SKM-1 treated with dmso at 0.1 percent for 144 hours (cell line): Measurements from ENCODE around the gene MID1.

ENCODE experiments used
- DNase-seq: peaks from one replicate; lab custom pipeline; 2025; ENCODE audit not compliant: unreplicated experiment; lab: John Stamatoyannopoulos, UW

Gene MID1, protein sequence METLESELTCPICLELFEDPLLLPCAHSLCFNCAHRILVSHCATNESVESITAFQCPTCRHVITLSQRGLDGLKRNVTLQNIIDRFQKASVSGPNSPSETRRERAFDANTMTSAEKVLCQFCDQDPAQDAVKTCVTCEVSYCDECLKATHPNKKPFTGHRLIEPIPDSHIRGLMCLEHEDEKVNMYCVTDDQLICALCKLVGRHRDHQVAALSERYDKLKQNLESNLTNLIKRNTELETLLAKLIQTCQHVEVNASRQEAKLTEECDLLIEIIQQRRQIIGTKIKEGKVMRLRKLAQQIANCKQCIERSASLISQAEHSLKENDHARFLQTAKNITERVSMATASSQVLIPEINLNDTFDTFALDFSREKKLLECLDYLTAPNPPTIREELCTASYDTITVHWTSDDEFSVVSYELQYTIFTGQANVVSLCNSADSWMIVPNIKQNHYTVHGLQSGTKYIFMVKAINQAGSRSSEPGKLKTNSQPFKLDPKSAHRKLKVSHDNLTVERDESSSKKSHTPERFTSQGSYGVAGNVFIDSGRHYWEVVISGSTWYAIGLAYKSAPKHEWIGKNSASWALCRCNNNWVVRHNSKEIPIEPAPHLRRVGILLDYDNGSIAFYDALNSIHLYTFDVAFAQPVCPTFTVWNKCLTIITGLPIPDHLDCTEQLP

DNA sequence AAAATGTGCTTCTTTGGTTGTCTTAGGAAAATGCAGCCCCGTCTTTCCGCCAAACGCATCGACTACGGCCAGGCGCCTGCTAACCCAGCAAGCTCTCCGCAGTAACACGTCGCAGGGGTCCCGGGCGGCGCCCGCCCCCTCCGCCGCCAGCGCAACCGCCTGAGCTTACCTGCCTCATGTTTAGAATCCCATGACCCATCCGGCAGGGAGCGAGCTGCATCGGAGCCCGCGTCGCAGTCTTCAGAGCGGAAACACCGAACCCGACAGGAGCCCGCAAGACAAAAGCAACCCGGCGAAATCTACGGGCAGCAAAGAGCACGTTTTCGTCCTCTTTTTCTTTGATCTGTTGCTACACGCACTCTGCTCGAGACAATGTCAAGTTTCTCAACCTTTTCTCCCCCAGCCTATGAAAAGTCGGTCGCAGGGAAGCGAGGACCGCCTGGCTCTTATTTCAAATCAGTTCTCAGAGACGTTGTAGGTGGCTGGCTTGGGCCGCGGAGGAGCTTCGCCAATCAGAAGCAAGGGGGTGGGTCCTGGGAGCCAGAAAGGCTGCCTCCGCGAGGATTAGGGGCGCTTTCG, at the start of gene MID1:
TSS of gene MID1 (minus strand) at position 465 of the 579 bp plus-strand sequence. CDS start 53,038 bp downstream, outside the sequence.
- no peak for DNase-seq

DNA sequence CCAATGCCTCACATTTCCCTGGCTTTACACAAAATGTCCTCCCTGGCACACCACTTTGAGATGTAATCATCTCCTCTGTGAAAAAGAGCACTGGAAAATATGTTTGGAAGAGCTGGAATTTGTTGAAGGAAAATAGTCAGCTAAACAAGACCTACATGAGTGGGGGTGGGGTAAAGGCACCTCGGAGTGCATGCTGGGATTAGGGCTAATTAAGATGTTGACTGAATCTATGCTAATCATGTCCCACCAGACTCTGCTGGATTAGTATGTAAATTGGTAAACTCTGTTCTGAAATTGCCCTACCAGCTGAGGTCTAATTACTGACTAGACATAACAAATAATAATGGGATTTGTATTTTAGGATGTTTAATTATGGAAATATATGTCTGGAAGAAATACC, 46.8 kb upstream of the MID1 start:
- DNase-seq = no peak

DNA sequence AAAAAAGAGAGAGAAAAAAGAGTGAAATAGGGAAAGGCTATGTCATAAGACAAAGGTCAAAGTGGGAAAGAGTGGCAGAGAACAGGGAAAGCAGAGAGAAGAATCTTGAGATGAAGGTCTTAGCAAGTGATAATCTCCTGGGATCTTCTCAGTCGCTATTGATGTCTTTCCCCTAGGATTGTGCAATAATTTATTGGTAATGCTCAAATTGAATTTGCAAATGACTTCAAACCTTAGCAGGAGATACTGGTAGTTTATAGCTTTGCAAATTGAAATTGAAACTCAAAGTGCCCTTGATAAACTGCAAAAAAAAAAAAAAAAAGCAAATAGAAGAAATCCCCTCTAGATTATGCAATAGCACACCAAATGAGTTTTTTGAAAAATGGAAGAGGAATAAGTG, 45.7 kb upstream of the MID1 start:
- no peak for DNase-seq

DNA sequence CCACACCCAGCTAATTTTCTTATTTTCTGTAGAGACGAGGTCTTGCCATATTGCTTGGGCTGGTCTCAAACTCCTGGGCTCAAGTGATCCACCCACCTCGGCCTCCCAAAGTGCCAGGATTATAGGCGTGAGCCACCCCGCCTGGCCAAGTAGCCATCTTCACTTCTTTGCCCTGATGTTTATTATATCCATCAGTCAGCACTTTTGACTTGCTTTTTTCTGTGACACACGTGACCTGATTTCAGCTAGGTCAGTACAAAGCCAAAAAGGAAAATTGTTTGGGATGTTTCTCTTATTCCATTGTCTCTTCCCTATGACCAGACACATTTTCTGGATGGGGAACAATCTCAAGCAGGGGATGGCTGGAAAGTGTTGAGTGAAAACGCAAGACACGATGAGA, 45.3 kb upstream of the MID1 start:
- DNase-seq = no peak

DNA sequence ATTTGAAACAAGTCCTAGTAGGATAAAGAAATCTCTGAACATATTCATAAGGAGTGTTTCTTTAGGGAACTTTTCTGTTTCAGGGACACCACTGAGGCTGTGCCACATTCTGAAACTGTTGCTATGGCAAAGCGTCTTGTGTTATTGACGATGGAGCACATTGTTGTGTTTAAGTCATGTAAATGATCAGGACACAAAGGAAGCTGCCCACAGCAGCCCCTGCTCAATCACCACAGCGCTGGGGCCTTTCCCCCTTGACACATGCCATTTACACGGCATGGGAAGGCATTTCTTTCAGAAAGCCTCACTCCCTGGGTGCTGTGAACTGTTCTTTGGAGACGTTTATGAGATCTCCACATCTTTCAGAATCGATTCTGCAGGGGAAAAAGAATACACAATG, 39.8 kb upstream of the MID1 start:
- no peak for DNase-seq

DNA sequence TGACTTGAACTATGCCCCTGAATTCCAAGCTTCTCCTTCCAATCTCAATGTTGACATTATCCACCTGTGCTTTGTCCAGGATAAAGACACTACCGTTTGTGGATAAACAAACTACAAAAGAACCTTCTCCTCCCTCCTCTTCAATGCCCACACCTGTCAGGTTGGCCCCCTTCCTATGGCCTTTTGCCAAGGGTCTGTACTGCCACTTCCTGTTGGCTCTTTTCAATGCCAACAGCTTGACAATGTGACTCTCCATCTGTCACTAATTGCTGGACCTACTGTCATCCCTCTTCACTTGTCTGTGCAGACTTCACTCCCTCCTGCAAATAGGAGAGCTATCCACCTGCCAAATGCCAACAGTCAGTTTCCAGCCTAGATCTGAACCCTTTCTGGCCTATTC, 35.8 kb upstream of the MID1 start:
- DNase-seq = no peak

DNA sequence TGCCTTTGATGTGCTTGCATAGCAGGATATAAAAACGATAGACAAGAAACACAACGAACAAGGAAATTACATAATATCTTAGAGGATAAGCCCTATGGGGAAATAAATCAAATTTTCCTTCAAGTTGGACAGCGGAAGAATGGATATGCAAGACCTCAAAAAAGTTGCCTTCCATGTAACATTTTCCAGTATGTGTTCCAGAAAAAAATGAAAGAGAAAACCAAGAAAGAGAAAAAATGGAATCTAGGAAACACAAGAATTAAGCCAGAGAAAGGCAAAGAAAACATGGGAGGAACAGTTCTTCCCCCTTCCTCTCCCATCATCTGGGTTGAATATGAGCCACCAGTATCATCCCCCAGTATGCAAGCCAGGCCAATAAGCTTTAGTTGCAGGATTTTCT, 34.6 kb upstream of the MID1 start:
- DNase-seq = no peak

DNA sequence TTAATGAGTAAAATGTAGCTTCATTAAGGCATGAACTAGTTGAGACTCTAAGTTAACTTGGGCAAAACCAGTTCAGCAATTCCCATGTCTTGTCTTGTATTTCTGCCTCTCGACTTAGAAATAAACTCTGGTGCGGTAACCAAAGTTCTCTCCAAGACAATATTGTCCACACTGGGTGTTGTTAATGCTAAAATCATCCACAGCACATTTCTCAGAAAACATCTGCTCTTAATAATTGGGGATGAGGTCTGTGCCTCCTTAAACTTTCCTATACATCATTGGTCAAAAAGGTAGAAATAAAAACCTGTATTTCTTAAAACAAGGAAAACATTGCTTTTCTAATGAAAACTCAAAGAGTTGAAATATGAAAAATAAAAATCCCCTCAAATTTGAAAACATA, 32.9 kb upstream of the MID1 start:
- no peak for DNase-seq

DNA sequence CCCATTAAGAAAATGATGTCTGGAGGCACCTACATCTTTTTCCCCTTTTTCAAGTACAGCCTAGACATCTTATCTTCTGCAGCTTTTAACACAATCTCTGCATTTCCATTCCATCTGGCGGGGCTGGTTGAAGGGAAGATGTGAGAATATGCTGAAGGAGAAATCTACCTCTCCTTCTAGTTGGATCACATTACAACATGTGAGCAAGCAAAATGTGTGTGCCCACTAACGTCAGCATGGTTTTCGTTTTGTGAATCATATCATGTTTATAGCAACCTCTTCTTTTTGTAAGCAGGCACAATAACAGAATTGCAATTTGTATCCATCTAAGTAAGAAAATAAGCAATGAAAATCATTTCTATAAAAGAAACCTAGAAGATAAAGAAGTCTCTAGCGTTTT, 28.9 kb upstream of the MID1 start:
- DNase-seq = no peak

DNA sequence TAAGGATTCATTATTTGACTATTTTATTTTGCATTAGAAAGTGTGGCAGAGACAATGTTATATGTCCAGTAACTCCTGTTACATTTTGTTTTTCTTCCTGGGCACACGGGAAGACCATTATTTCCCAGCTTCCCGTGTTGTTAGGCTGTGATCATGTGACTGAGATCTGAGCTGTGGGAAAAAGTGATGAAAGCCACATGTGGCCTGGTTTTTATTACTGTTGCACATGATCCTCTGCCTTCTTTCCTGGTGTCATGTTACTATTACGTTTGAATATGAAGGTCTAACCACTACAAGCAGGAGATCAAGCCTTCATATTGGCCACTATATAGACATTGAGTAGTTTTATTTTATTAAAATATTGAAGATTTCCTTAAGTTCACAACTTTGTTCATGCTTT, 28.2 kb upstream of the MID1 start:
- no peak for DNase-seq

DNA sequence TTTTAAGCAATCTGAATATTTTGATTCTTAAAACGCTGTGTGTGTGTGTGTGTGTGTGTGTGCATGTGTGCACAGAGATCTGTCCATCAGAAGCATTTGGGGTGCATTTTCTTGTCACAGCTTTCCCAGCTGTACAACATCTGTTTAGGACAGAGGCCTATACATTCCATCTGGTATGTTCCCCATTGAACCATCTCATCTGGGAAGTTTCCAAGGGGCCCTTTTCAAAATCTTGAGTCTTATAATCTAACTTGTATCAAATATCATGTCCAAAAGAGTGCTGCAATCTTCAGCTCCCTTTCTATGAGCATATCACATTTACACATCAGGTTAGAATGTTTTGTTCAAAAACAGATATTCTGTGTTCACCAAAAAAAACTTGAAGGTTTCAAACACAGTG, 16.5 kb upstream of the MID1 start:
- no peak for DNase-seq

DNA sequence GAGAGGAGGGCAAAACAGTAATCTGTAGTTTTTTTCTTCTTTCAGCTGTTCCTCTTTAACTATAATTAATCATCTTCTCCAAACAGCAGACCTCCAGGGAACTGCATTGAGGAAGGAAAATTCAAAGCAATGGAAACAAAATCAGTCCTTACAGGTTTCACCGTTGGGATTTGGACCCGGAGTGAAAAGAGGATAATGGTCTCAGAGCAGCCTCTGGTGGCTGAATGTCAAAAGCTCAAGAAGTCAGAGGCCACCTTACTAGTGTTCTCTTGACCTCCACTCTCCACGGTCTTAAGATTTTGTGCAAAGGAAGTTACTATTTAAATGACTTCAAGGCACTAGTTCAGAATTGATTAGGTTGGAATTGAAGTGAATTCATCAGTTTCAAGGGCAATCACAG, 16.0 kb upstream of the MID1 start:
- DNase-seq = no peak

DNA sequence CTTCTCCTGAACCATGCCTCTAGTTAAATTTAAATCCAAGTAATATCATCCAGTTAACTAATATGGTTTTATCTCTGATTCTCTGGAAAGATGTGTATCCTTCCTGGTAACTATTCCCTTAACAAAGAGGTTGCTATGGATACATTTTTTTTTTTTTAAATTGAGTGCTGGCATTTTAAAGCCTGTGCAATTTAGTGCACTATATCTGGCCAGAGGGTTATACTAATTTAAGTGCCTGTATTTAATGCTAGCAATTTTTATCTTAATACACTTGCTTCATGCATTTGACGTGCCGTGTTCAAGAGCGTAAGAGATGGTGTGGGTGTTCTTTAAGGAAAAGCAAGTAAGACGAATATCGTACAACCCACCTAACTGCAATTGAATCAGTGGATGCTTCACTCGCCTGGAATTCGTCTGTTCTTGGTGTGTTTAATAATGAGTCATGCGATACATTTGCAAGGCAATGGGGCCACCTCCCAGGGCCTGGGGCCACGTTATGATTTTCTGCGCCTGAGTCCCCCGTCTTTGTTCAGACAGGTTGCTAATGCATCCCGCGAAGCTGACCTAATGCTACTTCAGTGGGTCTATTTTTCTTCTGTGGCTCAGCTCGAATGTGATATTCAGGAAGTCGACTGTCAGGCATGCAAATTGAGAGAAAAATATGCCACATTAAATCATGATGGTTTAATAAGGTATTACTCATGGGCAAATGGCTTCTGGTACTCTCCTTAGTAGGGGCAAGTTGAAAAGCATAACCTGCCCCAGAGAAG, 14.2 kb upstream of the MID1 start:
- DNase-seq = no peak

DNA sequence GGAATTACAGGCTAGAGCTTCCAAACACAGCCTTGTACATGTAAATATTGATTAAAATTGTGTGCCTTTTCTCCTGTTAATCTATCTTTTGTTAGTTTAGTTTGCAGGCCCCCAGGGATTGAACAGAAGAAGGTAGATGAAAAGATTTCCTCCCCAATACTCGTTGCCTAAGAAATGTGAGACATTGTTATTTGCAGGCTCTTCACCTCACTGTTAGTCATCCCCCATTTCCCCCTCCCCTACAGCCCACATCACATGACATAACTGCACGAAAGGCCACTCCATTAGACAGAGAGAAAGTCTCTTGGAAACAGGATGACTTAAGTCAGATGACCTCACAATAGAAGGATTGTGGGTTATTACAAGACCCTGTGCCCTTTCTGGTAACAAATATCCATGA, 13.3 kb upstream of the MID1 start:
- no peak for DNase-seq

DNA sequence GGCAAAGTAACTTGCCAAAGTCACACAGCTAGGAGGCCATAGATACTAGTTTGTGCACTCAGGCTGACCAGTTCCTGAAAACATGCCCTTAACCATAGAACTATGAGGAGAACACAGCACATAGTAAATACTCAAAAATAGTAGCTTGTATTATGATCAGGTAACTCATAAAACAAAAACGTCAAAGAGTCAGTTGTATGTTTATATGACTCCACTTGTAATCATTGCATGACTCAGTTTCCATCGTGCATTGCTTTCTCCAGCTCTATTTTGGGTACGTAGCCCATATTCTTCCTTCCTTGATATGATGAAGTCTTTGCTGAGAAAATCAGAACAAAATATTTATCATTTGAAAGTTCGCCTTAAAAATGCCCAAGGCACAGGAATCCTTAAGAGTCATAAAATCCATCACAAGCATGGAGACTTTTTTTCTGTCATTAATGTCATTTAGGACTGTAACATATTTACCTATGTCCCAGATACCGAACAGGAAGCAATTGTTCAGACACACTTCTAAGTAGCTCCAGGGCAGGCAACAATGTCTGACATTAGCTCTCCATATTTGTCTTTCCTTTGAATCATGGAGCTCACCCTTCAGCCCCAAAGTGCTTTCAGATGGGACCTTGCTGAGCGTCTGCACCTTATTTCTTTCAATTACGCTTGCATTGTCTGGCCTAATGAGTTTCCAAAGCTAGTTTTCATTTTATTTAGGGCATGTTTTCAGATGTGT, 11.2 kb upstream of the MID1 start:
- no peak for DNase-seq

DNA sequence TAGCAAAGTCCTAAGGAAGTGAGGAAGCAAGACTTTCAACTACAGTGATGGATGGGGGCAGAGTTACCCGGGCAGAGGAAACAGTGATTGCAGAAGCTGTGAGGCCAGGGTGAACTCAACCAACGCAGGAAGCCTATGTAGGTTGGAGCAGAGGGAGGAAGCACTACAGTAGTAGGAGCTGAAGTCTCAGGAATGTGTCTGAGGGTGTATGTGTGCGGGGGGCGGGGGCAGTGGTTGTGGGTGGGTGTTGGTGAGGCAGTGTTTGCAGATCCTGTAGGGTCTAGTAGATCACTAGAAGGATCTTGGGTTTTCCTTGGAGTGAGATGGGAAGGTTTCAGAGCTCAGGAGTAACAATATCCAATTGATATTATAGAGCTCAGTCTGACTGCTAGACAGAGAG, 9.9 kb upstream of the MID1 start:
- no peak for DNase-seq

DNA sequence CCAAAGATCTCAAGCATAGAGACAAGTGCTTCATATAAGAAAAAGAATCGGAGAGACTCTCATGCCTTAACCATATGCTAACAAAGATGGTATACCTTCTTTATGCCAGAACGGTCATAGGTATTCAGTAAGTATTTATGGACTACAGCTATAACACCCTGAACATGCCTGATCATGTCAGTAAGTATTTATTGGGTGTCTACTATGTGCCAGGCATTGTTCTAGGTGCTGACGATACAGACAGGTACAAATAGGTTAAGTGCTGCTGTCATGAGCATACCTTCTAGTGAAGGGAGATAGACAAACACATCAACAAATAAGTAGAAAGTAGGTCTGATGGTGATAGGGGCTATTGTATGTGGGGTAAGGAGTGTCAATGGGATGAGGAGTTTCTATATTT, 9.5 kb upstream of the MID1 start:
- DNase-seq = no peak

DNA sequence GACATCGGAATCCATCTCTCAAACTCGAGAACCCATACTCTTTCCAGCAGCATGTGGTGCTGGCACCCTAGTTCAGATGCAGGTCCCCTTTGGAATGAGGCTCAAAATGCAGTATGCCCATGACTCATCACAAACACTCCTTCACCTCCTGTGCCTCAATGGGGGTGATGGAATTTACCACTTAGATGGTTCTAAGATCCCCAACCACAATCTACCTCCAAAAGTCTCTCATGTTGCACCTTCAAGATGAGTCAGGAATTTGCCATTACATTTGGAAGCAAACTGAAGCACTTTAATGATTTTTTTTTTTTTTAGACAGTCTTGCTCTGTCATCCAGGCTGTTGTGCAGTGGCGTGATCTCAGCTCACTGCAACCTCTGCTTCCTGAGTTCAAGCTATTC, 8.5 kb upstream of the MID1 start:
- no peak for DNase-seq

DNA sequence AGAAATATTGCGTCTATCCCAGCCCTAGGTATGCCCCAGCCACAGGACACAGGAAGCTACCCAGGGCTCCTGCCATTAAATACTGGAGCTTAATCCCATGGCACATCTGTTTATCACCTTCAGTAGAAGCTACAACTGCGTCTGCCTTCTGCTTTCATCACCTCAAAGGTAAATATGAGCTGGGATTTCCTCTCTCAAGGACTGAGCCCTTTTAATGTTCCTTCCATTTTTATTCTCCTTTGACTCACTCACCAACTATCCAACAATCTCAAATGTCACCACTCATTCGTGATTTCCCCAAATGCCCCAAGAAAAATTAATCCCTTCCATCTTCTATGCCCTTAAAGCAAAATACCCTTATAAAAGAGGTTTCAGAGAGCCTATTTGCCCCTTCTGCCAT, 1.8 kb upstream of the MID1 start:
- DNase-seq = no peak

DNA sequence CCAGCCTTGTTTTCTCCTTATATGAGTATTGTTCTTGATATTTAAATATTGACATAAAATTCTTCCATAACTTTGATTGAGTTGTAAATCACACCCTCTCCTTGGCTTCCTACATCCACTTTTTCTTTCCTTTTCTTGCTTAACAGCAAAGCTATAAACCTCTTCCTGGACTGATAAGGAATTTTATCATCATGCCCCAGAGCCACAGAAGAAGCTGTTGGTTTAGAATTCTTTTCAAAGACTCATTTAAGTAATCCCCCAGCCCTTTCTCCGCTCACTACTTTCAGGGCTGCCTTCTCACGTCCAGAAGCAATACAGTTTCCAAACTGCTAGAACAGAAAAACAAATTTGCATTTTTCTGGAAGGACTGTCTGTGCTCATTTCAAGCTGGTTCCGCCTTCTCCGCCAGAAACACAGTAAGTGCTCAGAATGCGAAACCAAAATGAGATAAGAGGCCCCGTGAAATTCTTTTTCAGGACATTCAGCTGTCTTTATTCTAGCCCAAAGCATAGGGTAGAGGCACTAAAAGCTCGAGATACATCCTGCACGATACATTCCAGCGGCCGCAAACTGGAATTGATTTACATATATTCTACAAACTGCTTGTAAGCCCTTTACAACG, 849 bp downstream of the MID1 start:
- DNase-seq = no peak

DNA sequence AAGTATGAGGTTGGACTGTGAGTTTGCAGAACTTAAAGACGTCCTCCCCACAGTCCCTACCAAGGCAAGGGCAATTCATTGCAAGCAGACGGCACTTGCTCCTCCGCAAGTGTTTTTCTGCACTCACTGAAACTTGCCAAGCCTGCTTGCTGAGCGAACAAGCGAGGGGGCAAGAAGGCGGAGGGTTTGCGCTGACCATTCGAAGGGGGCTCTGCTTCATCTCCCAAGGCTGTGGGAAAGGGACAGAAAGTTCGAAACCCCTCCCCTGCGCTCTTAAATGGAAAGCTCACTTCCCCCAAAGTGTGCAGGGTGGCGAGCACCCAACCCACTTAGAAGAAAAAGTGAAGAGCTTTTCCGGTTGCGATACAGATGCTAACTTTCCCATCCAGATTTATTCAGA, 1.4 kb downstream of the MID1 start:
- no peak for DNase-seq
